Fibroblast of peridontal ligament (primary cell): Measurements from ENCODE around the gene CAT.

Experiments
- DNase-seq: peaks from one replicate; pipeline ENCODE4 v3.0.0-alpha.2; 2010; ENCODE audit errors: extremely low read depth

Gene CAT

GRCh38 chr11:34425360-34425759 is 13.4 kb upstream of the CAT start:
- DNase-seq, result no peak

DNA sequence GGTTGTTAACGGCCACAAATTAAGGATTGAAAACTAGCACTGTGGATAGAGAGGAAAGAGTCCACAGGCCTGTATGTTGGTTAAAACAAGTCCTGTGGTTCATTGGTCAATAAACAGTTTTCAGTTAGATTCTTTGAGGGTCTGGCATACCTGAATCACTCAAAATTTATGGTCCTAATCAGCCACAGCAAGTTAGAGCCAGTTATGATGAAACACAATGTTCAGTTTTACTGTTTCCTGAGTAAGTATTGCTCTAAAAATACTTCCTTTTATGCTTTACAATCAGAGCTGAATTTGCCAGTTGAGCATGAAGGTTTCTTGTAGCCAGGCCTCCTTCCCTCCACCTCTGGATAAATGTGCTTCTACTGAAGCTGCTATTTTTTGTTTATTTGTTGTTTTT is 12.9 kb upstream of the CAT start:
- peak; percentile 69 for DNase-seq

DNA sequence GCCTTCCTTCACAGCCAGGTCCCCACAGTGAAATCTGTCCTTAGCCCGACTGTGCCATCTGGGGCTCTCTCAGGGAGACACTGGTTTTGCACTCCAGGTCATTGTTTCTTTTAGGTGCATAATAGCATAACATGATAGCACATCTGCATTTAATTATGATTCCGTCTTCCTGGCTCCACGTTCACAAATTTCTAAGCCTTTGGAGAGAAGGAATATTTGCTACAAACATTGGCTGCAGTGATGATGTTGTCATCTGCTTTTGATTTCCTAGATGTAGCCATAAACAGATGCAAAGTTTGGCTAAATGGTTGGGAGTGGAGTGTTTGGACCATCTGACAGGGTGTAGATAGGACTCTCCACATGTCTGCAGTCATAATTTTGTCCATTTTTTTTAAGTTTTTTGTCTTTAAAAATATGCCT is 12.0 kb upstream of the CAT start:
- peak; percentile 99 for DNase-seq

GRCh38 chr11:34427186-34427805 is 11.4 kb upstream of the CAT start:
- peak; percentile 97 for DNase-seq

- no peak for DNase-seq
Measured at GRCh38 chr11:34431979-34432378, 6.8 kb upstream of the CAT start.

DNA sequence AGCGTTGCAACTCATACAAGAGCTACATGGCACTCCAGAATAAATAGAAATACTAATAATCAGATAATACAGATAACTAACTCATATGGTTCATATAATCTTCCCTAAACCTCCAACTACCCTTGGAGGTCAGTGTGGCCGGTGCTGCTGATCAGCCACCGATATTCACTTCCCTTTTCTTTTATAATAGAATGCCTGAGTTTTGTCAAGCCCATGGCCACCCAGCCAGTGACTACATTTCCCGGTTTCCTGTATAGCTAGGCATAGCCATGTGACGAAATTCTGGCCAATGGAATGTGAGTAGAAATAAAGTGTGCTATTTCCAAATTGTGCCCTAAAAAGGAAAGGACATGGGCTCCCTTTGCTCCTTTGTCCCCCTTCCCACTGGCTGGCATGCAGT is 5.9 kb upstream of the CAT start:
- no peak for DNase-seq

DNA sequence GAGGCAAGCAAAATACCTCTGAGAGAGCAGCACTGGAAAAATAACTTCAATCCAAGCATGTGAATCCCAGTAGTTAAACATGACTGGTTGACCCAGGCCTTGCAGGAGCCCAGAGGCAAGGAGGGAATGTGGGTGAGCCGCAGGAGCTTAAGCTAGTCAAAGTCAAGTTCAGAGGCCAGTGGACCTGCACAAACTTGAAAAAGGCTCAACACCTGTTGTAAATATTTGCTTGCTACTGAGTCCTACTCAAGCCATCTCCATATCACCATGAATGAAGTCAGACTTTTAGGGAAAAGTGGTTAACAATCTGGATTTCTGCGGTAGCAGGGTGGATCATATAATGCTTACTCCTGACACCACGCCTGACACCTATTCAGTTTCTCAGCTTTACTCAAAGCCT is 4.8 kb upstream of the CAT start:
- DNase-seq, result no peak

DNA sequence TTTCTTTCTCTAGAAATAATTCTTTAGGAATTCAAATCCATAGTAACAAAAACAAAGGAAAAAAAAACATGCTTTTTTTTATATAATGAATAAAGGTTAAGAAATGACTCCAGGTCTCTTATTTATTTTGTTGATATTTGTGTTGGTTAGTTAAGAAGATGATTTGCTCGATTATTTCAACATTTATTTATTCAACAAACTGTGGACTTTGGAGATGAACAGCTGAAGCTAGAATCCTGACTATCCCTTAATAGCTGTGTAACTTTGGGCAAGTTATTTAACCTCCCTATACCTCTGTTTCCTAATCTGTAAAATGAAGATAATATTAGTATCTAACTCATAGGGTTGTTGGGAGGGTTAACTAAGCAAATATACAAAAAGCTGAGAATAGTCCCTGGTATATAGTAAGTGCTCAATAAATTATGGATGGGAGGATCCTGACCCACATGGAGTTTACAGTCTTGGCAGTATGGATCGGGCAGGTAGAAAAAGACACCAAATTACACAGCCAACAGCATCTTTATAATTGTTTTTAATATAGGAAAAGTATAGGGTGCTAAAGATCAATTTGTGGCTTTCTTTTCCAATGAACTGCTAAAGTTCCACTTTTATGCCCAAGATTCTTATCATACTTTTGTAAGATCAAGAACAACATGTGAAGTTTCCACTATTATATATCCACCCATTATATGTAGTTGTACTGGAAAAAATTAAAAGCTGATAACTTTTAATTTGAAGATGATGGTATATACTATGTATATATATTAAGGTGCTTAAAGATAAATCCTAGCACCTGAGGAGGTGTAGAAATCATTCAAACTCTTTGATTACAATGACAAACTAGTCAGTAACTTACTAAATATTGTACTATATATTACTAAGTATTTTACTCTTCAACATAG is 1.3 kb upstream of the CAT start:
- no peak for DNase-seq

DNA sequence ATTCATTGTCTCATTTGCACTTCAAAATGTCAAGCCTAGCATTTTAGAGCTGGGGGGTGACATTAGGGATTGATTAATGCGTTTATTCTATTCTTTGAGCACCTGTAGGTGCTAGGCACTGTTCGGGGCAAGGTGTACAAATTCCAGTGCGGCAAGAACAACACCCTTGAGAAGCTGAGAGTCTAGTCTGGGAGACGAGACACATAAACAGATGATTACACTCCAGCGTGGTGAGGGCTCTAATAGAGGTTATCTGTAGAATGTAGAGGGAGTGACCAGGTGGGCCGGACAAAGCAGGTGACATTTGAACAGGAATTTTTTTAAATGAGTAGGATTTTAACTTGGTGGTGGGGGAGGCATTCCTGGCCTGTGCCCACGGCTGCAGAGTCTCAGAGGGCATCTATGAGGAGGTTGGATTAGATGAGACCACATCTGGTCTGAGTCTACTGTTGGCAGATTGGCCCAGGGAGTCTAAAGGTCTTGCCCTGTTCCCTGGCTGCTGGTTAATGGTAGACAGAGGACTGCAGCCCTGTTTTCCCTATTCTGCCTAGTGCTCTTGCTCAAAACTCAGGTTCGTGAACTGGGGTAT is 970 bp downstream of the CAT start:
- DNase-seq, result no peak

DNA sequence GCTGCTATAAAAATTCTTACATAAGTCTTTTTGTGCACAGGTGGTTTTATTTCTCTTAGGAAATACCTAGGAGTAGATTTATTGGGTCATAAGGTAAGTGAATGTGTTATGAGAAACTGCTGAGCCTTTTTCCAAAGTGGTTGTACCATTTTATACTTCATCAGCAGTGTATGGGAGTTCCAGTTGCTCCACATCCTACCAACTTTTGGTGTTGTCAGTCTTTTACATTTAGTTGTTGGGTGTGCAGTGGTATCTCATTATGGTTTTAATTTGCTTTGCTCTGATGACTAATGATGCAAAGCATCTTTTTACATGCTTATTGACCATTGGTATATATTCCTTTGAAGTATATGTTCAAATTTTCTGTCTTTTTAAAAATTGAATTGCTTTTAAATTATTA is 3.1 kb downstream of the CAT start:
- DNase-seq, result no peak

DNA sequence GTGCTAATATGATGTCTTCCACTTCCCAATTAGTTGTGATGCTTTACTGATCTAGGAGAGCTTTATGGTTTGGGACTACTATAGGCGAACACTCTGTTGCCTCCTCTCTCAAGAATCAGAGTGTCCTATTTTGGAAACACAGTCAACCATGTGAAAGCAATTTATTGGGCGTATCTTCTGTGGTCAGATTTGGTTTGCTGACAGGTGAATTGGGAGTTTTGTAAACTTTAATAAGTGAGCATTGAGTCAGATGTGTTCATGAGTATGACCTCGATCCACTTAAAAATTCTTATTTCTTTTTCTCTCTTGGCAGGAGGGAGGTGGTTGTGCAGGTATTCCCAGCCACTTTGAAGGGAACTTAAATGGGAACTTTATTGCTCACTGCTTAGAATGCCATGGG is 4.4 kb downstream of the CAT start:
- DNase-seq, result no peak

- no peak for DNase-seq
Measured at GRCh38 chr11:34444428-34444827, 5.7 kb downstream of the CAT start.

- no peak for DNase-seq
Measured at GRCh38 chr11:34445956-34446355, 7.2 kb downstream of the CAT start.

- DNase-seq, result no peak
Measured at GRCh38 chr11:34446386-34446785, 7.7 kb downstream of the CAT start.

DNA sequence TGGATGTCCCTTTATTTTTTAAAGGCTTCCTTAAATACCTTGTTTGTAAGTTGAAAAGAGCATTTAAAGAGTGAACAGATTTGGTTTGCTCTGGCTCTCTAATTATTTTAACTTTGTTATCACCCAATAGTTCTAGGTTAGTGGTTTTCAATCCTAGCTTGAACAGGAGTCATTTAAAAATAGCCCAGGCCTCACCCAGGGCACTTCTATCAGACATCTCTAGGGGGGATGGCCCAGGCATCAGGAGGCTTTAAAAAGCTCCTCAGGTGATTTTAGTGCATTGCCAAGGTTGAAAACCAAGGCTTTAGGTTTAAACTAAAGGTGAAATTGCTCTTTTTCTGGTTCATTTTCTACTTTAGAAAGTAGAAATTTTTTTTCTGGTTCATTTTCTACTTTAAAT is 8.3 kb downstream of the CAT start:
- DNase-seq, result no peak

DNA sequence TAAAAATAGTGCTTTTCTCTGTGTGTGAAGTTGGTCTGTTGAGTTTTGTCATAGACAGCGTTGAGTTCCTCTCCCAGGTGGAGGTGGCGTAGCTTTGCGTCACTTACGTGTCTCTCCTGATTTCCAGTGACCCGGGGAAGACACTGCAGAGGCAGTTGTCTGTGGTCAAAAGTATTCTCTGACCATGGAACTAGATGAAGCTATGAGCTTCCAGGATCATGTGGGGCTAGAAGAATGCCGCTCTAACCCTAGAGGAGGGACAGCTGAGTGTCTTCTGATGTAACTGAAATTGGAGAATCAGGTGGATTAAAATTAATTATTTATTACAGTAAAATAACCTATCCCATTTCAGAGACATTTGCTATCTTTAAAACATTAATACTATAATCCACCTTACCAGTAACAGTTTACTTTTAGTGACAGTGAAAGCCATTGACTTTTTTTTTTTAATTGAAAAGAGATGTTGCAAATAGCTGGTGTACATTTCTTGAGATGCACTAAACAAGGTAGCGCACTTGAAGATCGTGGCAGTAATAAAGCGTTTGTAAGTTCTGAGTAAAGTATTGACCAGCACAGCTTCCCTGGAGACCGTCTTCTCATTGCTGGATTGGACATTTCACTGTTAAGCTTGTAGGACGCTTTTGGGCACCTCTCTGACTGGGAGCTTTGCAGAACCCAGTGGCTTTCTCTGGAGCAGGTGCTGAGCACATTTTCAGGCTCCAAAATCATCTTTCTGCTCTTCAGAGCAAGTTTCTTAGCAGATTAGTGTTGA is 9.7 kb downstream of the CAT start:
- DNase-seq, result no peak

- no peak for DNase-seq
Measured at GRCh38 chr11:34449013-34449412, 10.3 kb downstream of the CAT start.

DNA sequence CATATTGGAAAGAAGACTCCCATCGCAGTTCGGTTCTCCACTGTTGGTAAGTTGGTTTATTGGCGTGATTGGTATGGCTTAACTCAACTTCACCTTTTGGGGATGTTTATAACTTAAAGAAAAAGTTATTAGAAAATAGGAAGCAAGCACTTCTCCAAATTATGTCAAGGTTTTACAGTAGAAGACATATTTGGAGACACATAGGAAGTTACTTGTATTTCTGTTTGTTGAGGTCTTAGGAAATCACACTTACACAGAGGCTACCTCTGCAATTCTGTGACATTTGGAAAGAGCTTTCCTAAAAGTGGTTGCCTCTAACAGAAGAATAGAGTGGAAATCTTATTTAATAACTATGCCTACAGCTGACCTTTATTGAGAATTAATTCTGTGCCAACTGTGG is 12.3 kb downstream of the CAT start:
- no peak for DNase-seq

DNA sequence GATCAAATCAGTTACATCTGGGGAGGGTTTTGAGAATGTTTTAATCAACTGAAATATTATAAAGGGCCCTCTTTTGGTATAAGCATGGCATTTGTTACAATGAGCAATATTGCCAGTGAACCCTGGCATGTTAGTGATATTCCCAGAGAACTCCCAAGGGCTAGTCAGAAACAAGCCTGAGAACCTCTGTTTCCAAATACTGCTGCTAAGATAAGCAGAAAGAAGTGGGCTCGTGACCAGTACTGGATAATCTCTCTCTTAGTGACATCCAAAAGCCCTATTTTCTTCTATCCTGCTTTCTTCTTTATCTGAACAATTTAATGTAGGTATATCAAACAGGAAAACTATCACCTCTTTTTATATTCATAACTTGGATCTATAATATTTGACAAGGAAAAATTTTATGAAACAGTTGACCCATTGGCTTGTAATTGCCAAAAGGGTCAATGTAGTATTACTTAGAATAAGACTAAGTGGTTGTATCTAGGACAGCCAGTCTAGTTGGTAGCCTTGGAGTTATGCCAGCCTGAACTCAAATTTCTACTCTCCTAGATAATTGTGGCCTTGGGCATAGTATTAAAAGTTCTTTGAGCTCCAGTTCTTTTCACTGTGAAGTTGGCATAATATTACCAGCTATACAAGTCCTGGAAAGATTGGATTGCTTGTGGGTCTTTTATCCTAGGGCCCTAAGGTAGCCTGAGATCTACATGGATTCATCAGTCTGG is 15.7 kb downstream of the CAT start:
- no peak for DNase-seq

DNA sequence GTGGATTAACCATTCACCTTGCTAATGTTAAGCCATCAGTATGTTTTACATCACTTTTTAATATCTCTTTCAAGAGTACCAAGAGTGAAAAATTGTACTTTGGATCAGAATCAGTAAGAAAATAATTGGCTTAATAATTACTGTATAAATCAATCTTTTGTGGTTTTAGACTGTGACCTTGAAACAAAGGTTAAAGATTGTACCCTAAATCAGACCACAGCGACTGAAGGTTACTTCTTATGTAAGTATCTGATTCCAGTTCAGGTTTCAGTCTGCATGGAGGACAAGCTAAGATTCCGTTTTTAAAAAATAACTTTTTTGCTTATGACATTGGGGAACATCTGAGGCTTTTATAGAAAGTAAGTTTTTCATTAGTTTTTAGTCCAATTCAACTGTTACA is 18.9 kb downstream of the CAT start:
- no peak for DNase-seq

GRCh38 chr11:34458525-34458924 is 19.8 kb downstream of the CAT start:
- DNase-seq, result no peak
